C4-2B (cell line): ENCODE measurements around the gene AKAP8L.

Source experiments
- H3K27ac ChIP-seq: fragments of 450-650 bp; 2 replicates; pipeline ENCODE4 v1.5.1; 2017
- ZFX ChIP-seq: fragments of 450-650 bp; IDR thresholded peaks from 2 replicates; pipeline ENCODE4 v1.6.1; 2017
- TF ChIP-seq, protein P1 (sequence below): fragments of 450-650 bp; conservative IDR thresholded peaks from 2 replicates; pipeline ENCODE4 v1.5.1; 2017; ENCODE audit warnings: mild to moderate bottlenecking

The AKAP8L gene

GRCh38 chr19:15457701-15458484 lies 39.1 kb upstream of the AKAP8L start:
- H3K27ac ChIP-seq: peak overlapping the region; percentile 17; the same call in 1 of the 2 replicates

GRCh38 chr19:15456871-15457700 lies 38.3 kb upstream of the AKAP8L start:
- peak overlapping the region; percentile 17; the same call in 1 of the 2 replicates for H3K27ac ChIP-seq
- TF ChIP-seq ZFX: peak; percentile 58; the same call in 1 of the 2 replicates
- TF ChIP-seq, protein P1, sequence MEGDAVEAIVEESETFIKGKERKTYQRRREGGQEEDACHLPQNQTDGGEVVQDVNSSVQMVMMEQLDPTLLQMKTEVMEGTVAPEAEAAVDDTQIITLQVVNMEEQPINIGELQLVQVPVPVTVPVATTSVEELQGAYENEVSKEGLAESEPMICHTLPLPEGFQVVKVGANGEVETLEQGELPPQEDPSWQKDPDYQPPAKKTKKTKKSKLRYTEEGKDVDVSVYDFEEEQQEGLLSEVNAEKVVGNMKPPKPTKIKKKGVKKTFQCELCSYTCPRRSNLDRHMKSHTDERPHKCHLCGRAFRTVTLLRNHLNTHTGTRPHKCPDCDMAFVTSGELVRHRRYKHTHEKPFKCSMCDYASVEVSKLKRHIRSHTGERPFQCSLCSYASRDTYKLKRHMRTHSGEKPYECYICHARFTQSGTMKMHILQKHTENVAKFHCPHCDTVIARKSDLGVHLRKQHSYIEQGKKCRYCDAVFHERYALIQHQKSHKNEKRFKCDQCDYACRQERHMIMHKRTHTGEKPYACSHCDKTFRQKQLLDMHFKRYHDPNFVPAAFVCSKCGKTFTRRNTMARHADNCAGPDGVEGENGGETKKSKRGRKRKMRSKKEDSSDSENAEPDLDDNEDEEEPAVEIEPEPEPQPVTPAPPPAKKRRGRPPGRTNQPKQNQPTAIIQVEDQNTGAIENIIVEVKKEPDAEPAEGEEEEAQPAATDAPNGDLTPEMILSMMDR: no peak

More at GRCh38 chr19:15457701-15458484, 39.1 kb upstream of the AKAP8L start:
- TF ChIP-seq, protein P1: no peak
- TF ChIP-seq ZFX: no peak; the same call in 1 of the 2 replicates

DNA sequence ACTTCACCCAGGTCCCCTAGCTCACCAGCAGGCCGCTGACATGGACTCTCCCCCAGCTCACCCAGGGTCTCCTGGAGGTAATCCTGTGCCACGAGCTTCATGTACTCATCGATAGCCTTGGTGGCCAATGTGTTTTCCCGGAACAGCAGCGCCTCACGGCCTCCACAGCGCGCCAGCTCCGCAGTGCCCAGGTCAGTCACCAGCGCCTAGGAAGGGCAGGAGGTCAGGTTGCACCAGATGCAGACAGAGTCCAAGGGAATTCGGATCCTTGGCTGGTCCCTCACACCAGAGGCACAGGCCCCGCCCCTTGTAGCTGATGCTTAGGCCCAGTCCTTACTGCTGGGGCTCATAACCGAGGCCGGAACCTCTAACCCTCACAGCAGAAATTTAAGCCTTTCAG lies 37.7 kb upstream of the AKAP8L start:
- TF ChIP-seq, protein P1: no peak
- no peak for TF ChIP-seq ZFX
- H3K27ac ChIP-seq: no peak overlapping the region

DNA sequence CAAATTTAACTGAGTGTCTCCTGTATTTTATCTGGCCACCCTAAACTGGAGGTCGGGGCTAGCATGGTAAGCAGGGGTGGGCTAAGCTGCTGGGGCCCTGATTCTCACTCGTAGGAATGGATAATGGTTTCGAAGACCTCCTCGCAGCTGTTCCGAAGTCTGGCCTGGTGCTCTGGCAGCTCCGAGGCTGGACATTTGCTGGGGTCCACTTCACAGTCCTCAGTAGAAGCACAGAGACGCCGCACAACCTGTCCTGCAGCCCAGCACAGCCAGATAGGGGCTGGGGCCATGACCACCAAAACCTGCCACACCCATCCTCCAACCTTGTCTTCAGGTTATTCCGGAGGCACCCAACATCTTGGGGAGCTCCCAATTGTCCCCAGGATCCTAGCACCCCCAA lies 37.2 kb upstream of the AKAP8L start:
- TF ChIP-seq, protein P1: no peak
- no peak for TF ChIP-seq ZFX
- no peak overlapping the region for H3K27ac ChIP-seq

DNA sequence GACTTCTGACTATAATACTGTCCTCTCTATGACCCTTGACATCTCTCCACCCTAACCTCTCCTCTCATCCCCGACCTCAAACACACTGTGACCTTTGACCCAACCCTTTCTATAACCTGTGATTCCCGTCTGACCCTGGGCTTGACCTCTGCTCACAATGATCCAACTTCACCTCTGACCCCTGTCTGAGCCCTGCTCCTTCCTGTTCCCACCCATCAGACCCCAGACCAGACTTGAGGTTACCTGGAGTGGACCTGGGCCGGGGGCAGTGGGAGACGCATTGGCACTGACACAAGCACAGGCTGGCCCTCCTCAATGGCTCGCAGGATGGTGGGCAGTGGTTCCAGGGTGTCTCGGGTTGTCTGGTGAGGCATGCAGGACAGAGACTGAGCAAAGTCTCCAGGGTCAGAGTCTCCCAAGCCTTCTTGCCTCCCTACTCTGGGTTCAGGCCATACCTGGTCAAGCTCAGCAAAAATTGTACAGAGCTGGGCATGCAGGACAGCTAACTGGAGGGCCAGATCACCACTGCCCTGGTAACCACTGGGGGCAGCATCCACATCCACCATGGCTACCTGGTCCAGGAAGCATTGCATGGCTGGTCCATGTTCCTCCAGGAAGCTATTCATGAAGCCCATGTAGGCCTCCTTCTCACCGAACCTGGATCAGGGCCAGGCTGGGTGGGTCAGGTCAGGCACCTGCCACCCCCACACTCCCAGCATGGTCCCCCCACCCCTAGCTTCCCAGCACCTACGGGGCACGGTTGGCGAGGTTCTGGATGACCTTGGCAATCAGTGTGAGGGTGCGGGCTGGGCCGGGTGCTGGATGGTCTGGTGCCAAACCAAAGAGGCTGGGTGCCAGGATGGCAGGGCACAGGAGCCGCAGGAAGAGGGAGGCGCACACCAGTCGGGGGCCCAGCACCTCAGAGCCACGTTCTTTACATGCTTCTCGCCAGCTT lies 35.4 kb upstream of the AKAP8L start:
- no peak for TF ChIP-seq ZFX
- TF ChIP-seq, protein P1: no peak
- H3K27ac ChIP-seq: no peak overlapping the region

- TF ChIP-seq ZFX: no peak
- TF ChIP-seq, protein P1: no peak
- H3K27ac ChIP-seq: no peak overlapping the region
Observed at GRCh38 chr19:15453091-15453578, 34.3 kb upstream of the AKAP8L start.
